Astrocyte (in vitro differentiated cells and primary cell): ENCODE measurements around the gene CD300A. TPM values are rescaled to one million over a fixed set of nuclear protein-coding genes. Genes with fewer than 3 reads are reported as not detected.

ENCODE experiments used
- DNase-seq: peaks from one replicate; pipeline ENCODE4 v3.0.0-alpha.2; 2010; ENCODE audit warnings: low read depth
- FAIRE-seq: peaks from 2 replicates; lab custom pipeline; 2011; peaks lifted over from hg19 to GRCh38; lab: Jason Lieb, UNC
- H2AFZ ChIP-seq: 2 replicates; pipeline ENCODE4 v1.6.0; 2012; ENCODE audit warnings: low read depth, low read length, inconsistent platforms
- H3K27ac ChIP-seq: 2 replicates; pipeline ENCODE4 v1.5.1; 2011; ENCODE audit warnings: low read depth, low read length, inconsistent platforms
- H3K27me3 ChIP-seq: 2 replicates; pipeline ENCODE4 v1.6.0; 2011; ENCODE audit warnings: low read length, inconsistent platforms; ENCODE audit not compliant: insufficient read depth
- H3K36me3 ChIP-seq: 2 replicates; pipeline ENCODE4 v1.5.1; 2011; ENCODE audit warnings: low read length, inconsistent platforms; ENCODE audit not compliant: insufficient read depth
- H3K4me1 ChIP-seq: 2 replicates; pipeline ENCODE4 v1.5.1; 2011; ENCODE audit warnings: low read length, inconsistent platforms; ENCODE audit not compliant: insufficient read depth
- H3K4me2 ChIP-seq: 2 replicates; pipeline ENCODE4 v1.6.0; 2012; ENCODE audit warnings: low read length, inconsistent platforms
- H3K4me3 ChIP-seq: 2 replicates; pipeline ENCODE4 v1.5.1; 2011; ENCODE audit warnings: low read depth, mild to moderate bottlenecking, low read length, inconsistent platforms; ENCODE audit not compliant: insufficient read depth
- H3K79me2 ChIP-seq: 2 replicates; pipeline ENCODE4 v1.6.0; 2012; ENCODE audit warnings: mild to moderate bottlenecking, low read length, inconsistent platforms; ENCODE audit not compliant: insufficient read depth
- H3K9ac ChIP-seq: 2 replicates; pipeline ENCODE4 v1.6.0; 2012; ENCODE audit warnings: mild to moderate bottlenecking, low read length, inconsistent platforms
- H3K9me3 ChIP-seq: 2 replicates; pipeline ENCODE4 v1.5.1; 2012; ENCODE audit warnings: low read depth, mild to moderate bottlenecking, low read length, inconsistent platforms; ENCODE audit not compliant: insufficient read depth
- H4K20me1 ChIP-seq: 2 replicates; pipeline ENCODE4 v1.6.0; 2012; ENCODE audit warnings: low read length, inconsistent platforms; ENCODE audit not compliant: insufficient read depth
- H3K27ac Mint-ChIP-seq: one replicate; pipeline ENCODE4 v1.8.0; 2021; ENCODE audit warnings: mild to moderate bottlenecking, mixed read lengths; ENCODE audit not compliant: unreplicated experiment
- H3K27me3 Mint-ChIP-seq: one replicate; pipeline ENCODE4 v1.8.0; 2021; ENCODE audit warnings: low read depth, mixed read lengths; ENCODE audit not compliant: unreplicated experiment
- H3K36me3 Mint-ChIP-seq: one replicate; pipeline ENCODE4 v1.8.0; 2021; ENCODE audit warnings: low read depth, mixed read lengths; ENCODE audit not compliant: unreplicated experiment
- H3K4me1 Mint-ChIP-seq: one replicate; pipeline ENCODE4 v1.8.0; 2021; ENCODE audit warnings: low read depth, mixed read lengths; ENCODE audit not compliant: unreplicated experiment
- H3K4me3 Mint-ChIP-seq: one replicate; pipeline ENCODE4 v1.8.0; 2021; ENCODE audit warnings: mild to moderate bottlenecking, moderate library complexity, mixed read lengths; ENCODE audit not compliant: unreplicated experiment
- H3K9me3 Mint-ChIP-seq: one replicate; pipeline ENCODE4 v1.8.0; 2021; ENCODE audit warnings: mild to moderate bottlenecking, mixed read lengths; ENCODE audit not compliant: unreplicated experiment
- EZH2 ChIP-seq: IDR thresholded peaks from 2 replicates; pipeline ENCODE4 v1.6.1; 2012; ENCODE audit warnings: mild to moderate bottlenecking, low read length, inconsistent platforms; ENCODE audit not compliant: insufficient read depth
- total RNA-seq: library from RNA; stranded (reverse); gene quantifications from 2 replicates; pipeline ENCODE4 v1.2.1, GENCODE V29; 2021
- TF ChIP-seq, protein P1 (sequence below): IDR thresholded peaks from 2 replicates; pipeline ENCODE4 v1.5.1; 2011; ENCODE audit warnings: low read depth, mild to moderate bottlenecking, inconsistent platforms, low read length, moderate library complexity; ENCODE audit not compliant: insufficient read depth

The CD300A gene
- total RNA-seq, 1 donor from 2014 or later, result not detected

GRCh38 chr17:74526681-74527080, 60.2 kb downstream of the CD300A start:
- peaks cover 3% of the 10 kb centered on the region for H3K9me3 ChIP-seq
- no peak overlapping the region for H3K4me3 ChIP-seq
- H2AFZ ChIP-seq, result no peak overlapping the region
- no peaks in the 10 kb centered on the region for H3K36me3 Mint-ChIP-seq
- no peaks in the 10 kb centered on the region for H3K4me1 ChIP-seq
- no peaks in the 10 kb centered on the region for H4K20me1 ChIP-seq
- H3K27ac Mint-ChIP-seq, result no peak overlapping the region
- no peaks in the 10 kb centered on the region for H3K4me1 Mint-ChIP-seq
- TF ChIP-seq, protein P1, sequence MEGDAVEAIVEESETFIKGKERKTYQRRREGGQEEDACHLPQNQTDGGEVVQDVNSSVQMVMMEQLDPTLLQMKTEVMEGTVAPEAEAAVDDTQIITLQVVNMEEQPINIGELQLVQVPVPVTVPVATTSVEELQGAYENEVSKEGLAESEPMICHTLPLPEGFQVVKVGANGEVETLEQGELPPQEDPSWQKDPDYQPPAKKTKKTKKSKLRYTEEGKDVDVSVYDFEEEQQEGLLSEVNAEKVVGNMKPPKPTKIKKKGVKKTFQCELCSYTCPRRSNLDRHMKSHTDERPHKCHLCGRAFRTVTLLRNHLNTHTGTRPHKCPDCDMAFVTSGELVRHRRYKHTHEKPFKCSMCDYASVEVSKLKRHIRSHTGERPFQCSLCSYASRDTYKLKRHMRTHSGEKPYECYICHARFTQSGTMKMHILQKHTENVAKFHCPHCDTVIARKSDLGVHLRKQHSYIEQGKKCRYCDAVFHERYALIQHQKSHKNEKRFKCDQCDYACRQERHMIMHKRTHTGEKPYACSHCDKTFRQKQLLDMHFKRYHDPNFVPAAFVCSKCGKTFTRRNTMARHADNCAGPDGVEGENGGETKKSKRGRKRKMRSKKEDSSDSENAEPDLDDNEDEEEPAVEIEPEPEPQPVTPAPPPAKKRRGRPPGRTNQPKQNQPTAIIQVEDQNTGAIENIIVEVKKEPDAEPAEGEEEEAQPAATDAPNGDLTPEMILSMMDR, result no peak
- no peak for TF ChIP-seq EZH2
- H3K27me3 Mint-ChIP-seq, result peaks cover 81% of the 10 kb centered on the region
- H3K9me3 Mint-ChIP-seq, result peaks cover 7% of the 10 kb centered on the region
- H3K27ac ChIP-seq, result no peak overlapping the region
- no peaks in the 10 kb centered on the region for H3K36me3 ChIP-seq
- no peak overlapping the region for H3K9ac ChIP-seq
- FAIRE-seq, result no peak
- H3K79me2 ChIP-seq, result no peaks in the 10 kb centered on the region
- no peak for DNase-seq
- no peak overlapping the region for H3K4me3 Mint-ChIP-seq
- no peak overlapping the region for H3K4me2 ChIP-seq
- no peaks in the 10 kb centered on the region for H3K27me3 ChIP-seq

- H2AFZ ChIP-seq, result no peak overlapping the region
- TF ChIP-seq EZH2, result no peak
- TF ChIP-seq, protein P1, result no peak
- Mint-ChIP-seq H3K4me1 (no peaks in the 10 kb centered on the region), H3K9me3 (peaks cover 7% of the 10 kb centered on the region), H3K4me3 (no peak overlapping the region), H3K27ac (no peak overlapping the region), H3K27me3 (peaks cover 79% of the 10 kb centered on the region), H3K36me3 (no peaks in the 10 kb centered on the region)
- H3K4me1 ChIP-seq, result no peaks in the 10 kb centered on the region
- no peak overlapping the region for H3K4me2 ChIP-seq
- H3K9ac ChIP-seq, result no peak overlapping the region
- FAIRE-seq, result no peak
- no peaks in the 10 kb centered on the region for H3K79me2 ChIP-seq
- H3K27ac ChIP-seq, result no peak overlapping the region
- H3K27me3 ChIP-seq, result no peaks in the 10 kb centered on the region
- DNase-seq, result no peak
- peaks cover 3% of the 10 kb centered on the region for H3K9me3 ChIP-seq
- no peaks in the 10 kb centered on the region for H3K36me3 ChIP-seq
- no peaks in the 10 kb centered on the region for H4K20me1 ChIP-seq
- no peak overlapping the region for H3K4me3 ChIP-seq
Measured at GRCh38 chr17:74527081-74527480, 60.6 kb downstream of the CD300A start.

DNA sequence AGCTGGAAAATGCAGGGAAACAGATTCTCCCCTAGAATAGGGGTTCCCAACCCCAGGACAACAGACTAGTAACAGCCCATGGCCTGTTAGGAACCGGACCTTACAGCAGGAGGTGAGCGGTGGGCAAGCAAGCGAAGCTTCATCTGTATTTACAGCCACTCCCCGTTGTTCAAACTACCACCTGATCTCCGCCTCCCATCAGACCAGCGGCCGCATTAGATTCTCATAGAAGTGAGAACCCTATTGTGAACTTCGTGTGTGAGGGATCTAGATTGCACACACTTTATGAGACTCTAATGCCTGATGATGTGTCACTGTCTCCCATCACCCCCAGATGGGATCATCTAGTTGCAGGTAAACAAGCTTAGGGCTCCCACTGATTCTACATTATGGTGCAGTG, 61.3 kb downstream of the CD300A start:
- Histone ChIP-seq H3K9me3 (peaks cover 1% of the 10 kb centered on the region), H3K79me2 (no peaks in the 10 kb centered on the region), H3K36me3 (no peaks in the 10 kb centered on the region), H3K4me3 (no peak overlapping the region), H3K27me3 (no peaks in the 10 kb centered on the region), H4K20me1 (no peaks in the 10 kb centered on the region), H3K9ac (no peak overlapping the region), H3K4me2 (no peak overlapping the region), H2AFZ (no peak overlapping the region), H3K4me1 (no peaks in the 10 kb centered on the region), H3K27ac (no peak overlapping the region)
- Mint-ChIP-seq H3K27me3 (peaks cover 74% of the 10 kb centered on the region), H3K4me3 (no peak overlapping the region), H3K4me1 (no peaks in the 10 kb centered on the region), H3K9me3 (peaks cover 7% of the 10 kb centered on the region), H3K36me3 (no peaks in the 10 kb centered on the region), H3K27ac (no peak overlapping the region)
- no peak for FAIRE-seq
- TF ChIP-seq, protein P1, result no peak
- TF ChIP-seq EZH2, result no peak
- DNase-seq, result no peak
